ENCODE measurements around the gene CD52. TPM values are rescaled to one million over a fixed set of nuclear protein-coding genes. Genes with fewer than 3 reads are reported as not detected.
A peak's percentile ranks its signal among the peaks of the same experiment; 100 is the strongest.

Gene CD52
- total and polyA plus RNA-seq, 2 of the 13 experiments (the other 11 are each of a cell fraction or from before 2014, with no cell fraction given): 0.32 TPM; not detected in 1

DNA sequence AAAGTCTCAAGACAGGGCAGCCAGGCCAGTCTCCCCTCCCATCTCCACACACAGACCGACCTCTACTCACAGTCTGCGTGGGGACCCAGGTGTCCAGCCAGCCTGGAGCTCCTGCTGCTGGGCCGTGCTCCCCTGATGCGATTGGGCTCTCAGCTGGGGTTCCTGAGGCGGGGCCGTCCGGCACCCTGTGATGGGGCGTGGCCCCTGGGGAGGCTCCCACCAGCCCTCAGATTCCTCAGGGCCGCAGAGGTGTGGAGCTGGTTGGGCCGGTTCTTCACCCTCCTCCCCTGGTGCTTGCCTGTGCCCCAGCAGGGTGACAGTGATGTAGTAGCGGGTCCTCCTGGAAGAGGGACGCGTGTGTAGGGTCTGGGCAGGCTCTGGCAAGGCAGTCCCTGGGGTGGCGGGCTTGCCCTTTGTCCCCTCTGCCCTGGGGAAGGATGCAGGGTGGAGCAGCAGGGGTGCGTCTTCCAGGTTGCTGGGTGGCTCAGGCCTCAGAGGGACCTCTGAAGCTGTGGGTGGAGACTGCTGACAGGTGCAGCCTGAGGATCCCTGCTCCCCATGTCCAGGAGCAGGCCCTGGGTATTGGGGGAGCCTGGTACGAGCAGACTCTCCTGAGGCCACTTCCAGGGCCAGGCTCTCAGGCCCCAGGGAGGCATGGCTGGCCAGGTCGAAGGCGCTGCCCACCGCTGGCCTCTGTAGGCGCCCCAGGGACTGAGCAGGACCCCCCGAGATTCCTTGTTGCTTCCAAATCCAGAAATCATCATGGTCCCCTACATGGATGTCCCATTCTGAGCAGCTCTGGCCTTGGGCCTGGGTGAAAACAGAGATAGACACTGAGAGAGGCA lies 36.4 kb downstream of the CD52 start, which contains the start of gene CRYBG2 (continued):
- TF ChIP-seq, protein P1, sequence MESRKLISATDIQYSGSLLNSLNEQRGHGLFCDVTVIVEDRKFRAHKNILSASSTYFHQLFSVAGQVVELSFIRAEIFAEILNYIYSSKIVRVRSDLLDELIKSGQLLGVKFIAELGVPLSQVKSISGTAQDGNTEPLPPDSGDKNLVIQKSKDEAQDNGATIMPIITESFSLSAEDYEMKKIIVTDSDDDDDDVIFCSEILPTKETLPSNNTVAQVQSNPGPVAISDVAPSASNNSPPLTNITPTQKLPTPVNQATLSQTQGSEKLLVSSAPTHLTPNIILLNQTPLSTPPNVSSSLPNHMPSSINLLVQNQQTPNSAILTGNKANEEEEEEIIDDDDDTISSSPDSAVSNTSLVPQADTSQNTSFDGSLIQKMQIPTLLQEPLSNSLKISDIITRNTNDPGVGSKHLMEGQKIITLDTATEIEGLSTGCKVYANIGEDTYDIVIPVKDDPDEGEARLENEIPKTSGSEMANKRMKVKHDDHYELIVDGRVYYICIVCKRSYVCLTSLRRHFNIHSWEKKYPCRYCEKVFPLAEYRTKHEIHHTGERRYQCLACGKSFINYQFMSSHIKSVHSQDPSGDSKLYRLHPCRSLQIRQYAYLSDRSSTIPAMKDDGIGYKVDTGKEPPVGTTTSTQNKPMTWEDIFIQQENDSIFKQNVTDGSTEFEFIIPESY (CRISPR knock-in tag; IDR thresholded peaks at IDR 0.05): peak; percentile 95
- TF ChIP-seq, protein P2, sequence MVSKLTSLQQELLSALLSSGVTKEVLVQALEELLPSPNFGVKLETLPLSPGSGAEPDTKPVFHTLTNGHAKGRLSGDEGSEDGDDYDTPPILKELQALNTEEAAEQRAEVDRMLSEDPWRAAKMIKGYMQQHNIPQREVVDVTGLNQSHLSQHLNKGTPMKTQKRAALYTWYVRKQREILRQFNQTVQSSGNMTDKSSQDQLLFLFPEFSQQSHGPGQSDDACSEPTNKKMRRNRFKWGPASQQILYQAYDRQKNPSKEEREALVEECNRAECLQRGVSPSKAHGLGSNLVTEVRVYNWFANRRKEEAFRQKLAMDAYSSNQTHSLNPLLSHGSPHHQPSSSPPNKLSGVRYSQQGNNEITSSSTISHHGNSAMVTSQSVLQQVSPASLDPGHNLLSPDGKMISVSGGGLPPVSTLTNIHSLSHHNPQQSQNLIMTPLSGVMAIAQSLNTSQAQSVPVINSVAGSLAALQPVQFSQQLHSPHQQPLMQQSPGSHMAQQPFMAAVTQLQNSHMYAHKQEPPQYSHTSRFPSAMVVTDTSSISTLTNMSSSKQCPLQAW (CRISPR knock-in tag; IDR thresholded peaks at IDR 0.05): 0 out of 2 replicates have a peak, but pooled peaks have one; percentile 34
- TF ChIP-seq PATZ1 (CRISPR knock-in tag; IDR thresholded peaks at IDR 0.05) (0 out of 2 replicates have a peak, but pooled peaks have one; percentile 4), SRSF1 (optimal IDR thresholded peaks at IDR 0.05; ENCODE audit: low read depth, low read length) (peak; percentile 33), ZNF891 (CRISPR knock-in tag; IDR thresholded peaks at IDR 0.05) (no peak), HNRNPLL (IDR thresholded peaks at IDR 0.05; ENCODE audit: low read depth, low read length, poor library complexity, severe bottlenecking) (peak; percentile 15), ZNF687 (CRISPR knock-in tag; IDR thresholded peaks at IDR 0.05) (peak; percentile 68), ZSCAN25 (CRISPR knock-in tag; IDR thresholded peaks at IDR 0.05) (peak; percentile 88), ZBTB38 (CRISPR knock-in tag; IDR thresholded peaks at IDR 0.05) (peak; percentile 68; the same call in 1 of the 2 replicates)
- TF ChIP-seq, protein P3, sequence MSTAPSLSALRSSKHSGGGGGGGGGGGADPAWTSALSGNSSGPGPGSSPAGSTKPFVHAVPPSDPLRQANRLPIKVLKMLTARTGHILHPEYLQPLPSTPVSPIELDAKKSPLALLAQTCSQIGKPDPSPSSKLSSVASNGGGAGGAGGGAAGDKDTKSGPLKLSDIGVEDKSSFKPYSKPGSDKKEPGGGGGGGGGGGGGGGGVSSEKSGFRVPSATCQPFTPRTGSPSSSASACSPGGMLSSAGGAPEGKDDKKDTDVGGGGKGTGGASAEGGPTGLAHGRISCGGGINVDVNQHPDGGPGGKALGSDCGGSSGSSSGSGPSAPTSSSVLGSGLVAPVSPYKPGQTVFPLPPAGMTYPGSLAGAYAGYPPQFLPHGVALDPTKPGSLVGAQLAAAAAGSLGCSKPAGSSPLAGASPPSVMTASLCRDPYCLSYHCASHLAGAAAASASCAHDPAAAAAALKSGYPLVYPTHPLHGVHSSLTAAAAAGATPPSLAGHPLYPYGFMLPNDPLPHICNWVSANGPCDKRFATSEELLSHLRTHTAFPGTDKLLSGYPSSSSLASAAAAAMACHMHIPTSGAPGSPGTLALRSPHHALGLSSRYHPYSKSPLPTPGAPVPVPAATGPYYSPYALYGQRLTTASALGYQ (CRISPR knock-in tag; IDR thresholded peaks at IDR 0.05): no peak

Data from HepG2 (cell line).